ENCODE data around the gene EDC3. TPM values are rescaled to one million over a fixed set of nuclear protein-coding genes. Genes with fewer than 3 reads are reported as not detected.

EDC3 gene
- polyA plus RNA-seq, 1 experiment, result 44.2 TPM

DNA sequence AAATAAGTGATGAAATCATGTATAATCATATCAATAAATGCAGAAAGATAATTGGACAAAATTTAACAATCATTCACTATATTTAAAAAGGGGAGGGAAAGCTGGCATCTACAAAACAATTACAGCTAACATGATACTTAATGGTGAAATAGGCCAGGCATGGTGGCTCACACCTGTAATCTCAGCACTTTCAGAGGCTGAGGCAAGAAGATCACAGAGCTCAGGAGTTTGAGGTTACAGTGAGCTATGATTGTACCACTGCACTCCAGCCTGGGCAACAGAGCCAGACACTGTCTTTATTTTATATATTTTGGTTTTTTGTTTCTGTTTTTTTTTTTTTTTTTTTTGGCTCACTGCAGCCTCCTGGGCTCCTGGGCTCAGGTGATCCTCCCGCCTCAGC lies 12.1 kb downstream of the EDC3 start:
- no peaks in the 10 kb centered on the region for H3K27me3 ChIP-seq (ENCODE audit: control insufficient read depth, insufficient read depth, low read length)
- no peak for DNase-seq (ENCODE audit: low read depth)
- H3K4me3 ChIP-seq (ENCODE audit: low read depth, low read length), result no peak overlapping the region
- TF ChIP-seq, protein P1, sequence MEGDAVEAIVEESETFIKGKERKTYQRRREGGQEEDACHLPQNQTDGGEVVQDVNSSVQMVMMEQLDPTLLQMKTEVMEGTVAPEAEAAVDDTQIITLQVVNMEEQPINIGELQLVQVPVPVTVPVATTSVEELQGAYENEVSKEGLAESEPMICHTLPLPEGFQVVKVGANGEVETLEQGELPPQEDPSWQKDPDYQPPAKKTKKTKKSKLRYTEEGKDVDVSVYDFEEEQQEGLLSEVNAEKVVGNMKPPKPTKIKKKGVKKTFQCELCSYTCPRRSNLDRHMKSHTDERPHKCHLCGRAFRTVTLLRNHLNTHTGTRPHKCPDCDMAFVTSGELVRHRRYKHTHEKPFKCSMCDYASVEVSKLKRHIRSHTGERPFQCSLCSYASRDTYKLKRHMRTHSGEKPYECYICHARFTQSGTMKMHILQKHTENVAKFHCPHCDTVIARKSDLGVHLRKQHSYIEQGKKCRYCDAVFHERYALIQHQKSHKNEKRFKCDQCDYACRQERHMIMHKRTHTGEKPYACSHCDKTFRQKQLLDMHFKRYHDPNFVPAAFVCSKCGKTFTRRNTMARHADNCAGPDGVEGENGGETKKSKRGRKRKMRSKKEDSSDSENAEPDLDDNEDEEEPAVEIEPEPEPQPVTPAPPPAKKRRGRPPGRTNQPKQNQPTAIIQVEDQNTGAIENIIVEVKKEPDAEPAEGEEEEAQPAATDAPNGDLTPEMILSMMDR (IDR thresholded peaks at IDR 0.05; ENCODE audit: insufficient read depth, low read depth, low read length), result no peak
- POLR2A ChIA-PET, result interaction anchor here (0.6 kb wide), 1 partner anchor 11 kb away, joined by 5 read pairs; no protein-coding TSS in a partner anchor
- H3K36me3 ChIP-seq (ENCODE audit: control insufficient read depth, insufficient read depth, low read length), result 0 out of 2 replicates have a peak, but pooled peaks cover 2% of the 10 kb centered on the region
- CTCF ChIA-PET, result interaction anchor here (1.6 kb wide), 1 partner anchor 52 kb away, joined by 3 read pairs; no protein-coding TSS in a partner anchor

DNA sequence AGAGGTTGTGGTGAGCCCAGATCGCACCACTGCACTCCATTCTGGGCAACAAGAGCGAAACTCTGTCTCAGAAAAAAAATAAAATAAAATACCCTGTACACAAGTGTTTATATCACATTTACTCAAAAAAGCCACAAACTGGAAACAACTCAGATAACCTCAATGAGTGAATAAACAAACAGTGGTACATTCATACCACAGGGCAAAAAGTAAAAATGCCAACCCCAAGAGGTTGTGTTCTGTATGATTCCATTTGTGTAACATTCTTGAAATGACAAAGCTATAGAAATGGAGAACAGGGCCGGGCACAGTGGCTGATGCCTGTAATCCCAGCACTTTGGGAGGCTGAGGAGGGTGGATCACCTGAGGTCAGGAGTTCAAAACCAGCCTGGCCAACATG lies 12.9 kb downstream of the EDC3 start:
- CTCF ChIA-PET, result interaction anchor here (0.8 kb wide), 1 partner anchor 13 kb away, joined by 3 read pairs; the partner anchor contains the start of gene EDC3

DNA sequence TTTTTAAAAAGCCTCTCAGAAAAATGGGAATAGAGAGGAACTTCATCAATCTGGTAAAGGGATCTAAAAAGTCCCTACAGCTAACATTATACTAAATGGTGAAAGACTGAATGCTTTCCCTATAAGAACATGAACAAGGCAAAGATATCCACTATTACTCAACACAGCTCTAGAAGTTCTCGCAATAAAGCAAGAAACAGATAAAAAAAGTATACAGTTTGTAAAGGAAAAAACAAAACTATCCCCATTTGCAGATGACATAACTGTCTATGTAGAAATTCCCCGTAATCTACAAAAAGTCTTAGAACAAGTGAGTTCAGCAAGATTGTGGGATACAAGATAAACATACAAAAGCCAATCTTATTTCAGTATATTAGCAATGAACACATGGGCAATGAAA lies 15.4 kb downstream of the EDC3 start:
- no peak overlapping the region for H3K4me3 ChIP-seq (ENCODE audit: low read depth, low read length)
- ChIA-PET POLR2A (no interaction called here), CTCF (interaction anchor here (1.6 kb wide), 1 partner anchor 45 kb away, joined by 4 read pairs; no protein-coding TSS in a partner anchor)
- no peaks in the 10 kb centered on the region for H3K27me3 ChIP-seq (ENCODE audit: control insufficient read depth, insufficient read depth, low read length)
- TF ChIP-seq, protein P1 (IDR thresholded peaks at IDR 0.05; ENCODE audit: insufficient read depth, low read depth, low read length), result no peak
- H3K36me3 ChIP-seq (ENCODE audit: control insufficient read depth, insufficient read depth, low read length), result 0 out of 2 replicates have a peak, but pooled peaks cover 2% of the 10 kb centered on the region
- DNase-seq (ENCODE audit: low read depth), result no peak

More for the DNA sequence above, 12.9 kb downstream of the EDC3 start:
- Histone ChIP-seq H3K4me3 (ENCODE audit: low read depth, low read length) (no peak overlapping the region), H3K27me3 (ENCODE audit: control insufficient read depth, insufficient read depth, low read length) (no peaks in the 10 kb centered on the region), H3K36me3 (ENCODE audit: control insufficient read depth, insufficient read depth, low read length) (0 out of 2 replicates have a peak, but pooled peaks cover 2% of the 10 kb centered on the region)
- DNase-seq (ENCODE audit: low read depth), result no peak
- TF ChIP-seq, protein P1 (IDR thresholded peaks at IDR 0.05; ENCODE audit: insufficient read depth, low read depth, low read length), result no peak
- POLR2A ChIA-PET, result no interaction called here

DNA sequence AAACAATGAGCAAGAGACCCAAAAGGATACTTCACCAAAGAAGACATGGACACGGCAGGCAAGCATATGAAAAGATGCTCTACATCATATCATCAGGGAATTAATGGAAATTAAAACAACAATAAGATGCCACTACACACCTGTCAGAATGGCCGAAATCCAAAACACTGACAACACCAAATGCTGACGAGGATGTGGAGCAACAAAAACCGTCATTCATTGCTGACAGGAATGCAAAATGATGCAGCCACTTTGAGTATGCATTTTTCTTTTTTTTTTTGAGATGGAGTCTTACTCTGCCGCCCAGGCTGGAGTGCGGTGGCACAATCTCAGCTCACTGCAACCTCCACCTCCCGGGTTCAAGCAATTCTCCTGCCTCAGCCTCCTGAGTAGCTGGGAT lies 19.0 kb downstream of the EDC3 start:
- POLR2A ChIA-PET, result no interaction called here
- CTCF ChIA-PET, result interaction anchor here (0.6 kb wide), 1 partner anchor 12 kb away, joined by 3 read pairs; no protein-coding TSS in a partner anchor
- Histone ChIP-seq H3K36me3 (ENCODE audit: control insufficient read depth, insufficient read depth, low read length) (peaks cover 4% of the 10 kb centered on the region; the same call in 1 of the 2 replicates), H3K27me3 (ENCODE audit: control insufficient read depth, insufficient read depth, low read length) (no peaks in the 10 kb centered on the region), H3K4me3 (ENCODE audit: low read depth, low read length) (no peak overlapping the region)
- TF ChIP-seq, protein P1 (IDR thresholded peaks at IDR 0.05; ENCODE audit: insufficient read depth, low read depth, low read length), result no peak
- DNase-seq (ENCODE audit: low read depth), result no peak

DNA sequence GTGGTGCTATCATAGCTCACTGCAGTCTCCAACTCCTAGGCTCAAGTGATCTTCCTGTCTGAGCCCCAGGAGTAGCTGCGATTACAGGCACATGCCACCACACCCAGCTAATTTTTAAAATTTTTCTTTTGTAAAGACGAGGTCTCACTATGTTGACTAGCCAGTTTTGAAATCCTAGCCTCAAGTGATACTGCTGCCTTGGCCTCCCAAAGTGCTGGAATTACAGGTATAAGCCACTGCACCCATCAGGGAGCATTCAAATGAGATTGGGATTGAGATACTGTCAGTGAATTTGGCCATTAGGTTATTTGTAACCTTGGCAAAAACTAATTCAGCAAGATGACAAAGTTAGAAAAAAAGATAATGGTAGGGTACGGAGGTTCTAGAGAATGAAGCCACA lies 21.7 kb downstream of the EDC3 start:
- Histone ChIP-seq H3K4me3 (ENCODE audit: low read depth, low read length) (no peak overlapping the region), H3K36me3 (ENCODE audit: control insufficient read depth, insufficient read depth, low read length) (peaks cover 9% of the 10 kb centered on the region), H3K27me3 (ENCODE audit: control insufficient read depth, insufficient read depth, low read length) (no peaks in the 10 kb centered on the region)
- ChIA-PET CTCF (no interaction called here), POLR2A (no interaction called here)
- TF ChIP-seq, protein P1 (IDR thresholded peaks at IDR 0.05; ENCODE audit: insufficient read depth, low read depth, low read length), result no peak
- DNase-seq (ENCODE audit: low read depth), result no peak

Data from BJ (cell line).